ENCODE results near the gene BACE2. TPM values are rescaled to one million over a fixed set of nuclear protein-coding genes. Genes with fewer than 3 reads are reported as not detected.

The BACE2 gene
- total and polyA plus RNA-seq, 4 donors, result 1.7 to 16.7 (median 5.6) TPM

DNA sequence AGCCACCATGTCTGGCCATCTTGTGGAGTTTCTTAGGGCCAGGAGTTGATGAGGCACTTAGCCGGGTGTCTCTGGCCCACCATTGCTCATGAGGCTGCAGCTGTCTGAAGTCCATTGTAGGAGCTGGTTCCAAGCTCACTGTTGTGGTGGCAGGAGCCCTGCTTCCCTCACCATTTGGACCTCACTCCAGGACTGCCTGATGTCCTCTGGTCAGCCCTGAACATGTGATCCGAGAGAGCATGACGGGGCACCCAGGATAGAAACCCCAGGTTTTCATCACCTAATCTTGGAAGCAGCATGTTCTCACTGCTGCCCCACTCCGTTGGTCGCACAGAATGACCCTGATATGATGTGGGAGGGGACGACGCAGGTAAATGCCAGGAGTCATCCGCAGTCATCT is 92.5 kb downstream of the BACE2 start:
- Histone ChIP-seq H3K9ac (ENCODE audit: low read depth in 1 of 2, low read length in 2 of 2) (no peak overlapping the region), H3K9me3 (ENCODE audit: control insufficient read depth in 4 of 4, low read length in 3 of 4) (no peaks in the 10 kb centered on the region), H3K27ac (ENCODE audit: low read depth in 1 of 2, low read length in 2 of 2) (no peak overlapping the region), H3K27me3 (ENCODE audit: control insufficient read depth in 4 of 4, insufficient read depth in 4 of 4, low read length in 3 of 4) (peaks cover 0 to 5% (median 0%) of the 10 kb centered on the region in 4 donors), H3K4me1 (ENCODE audit: control insufficient read depth in 4 of 4, insufficient read depth in 4 of 4, low read length in 3 of 4) (no peaks in the 10 kb centered on the region), H3K36me3 (ENCODE audit: control insufficient read depth in 4 of 4, insufficient read depth in 3 of 4, low read depth in 1 of 4, low read length in 3 of 4) (no peaks in the 10 kb centered on the region), H3K4me3 (ENCODE audit: low read depth in 1 of 3, low read length in 3 of 3) (no peak overlapping the region)
- no peak for TF ChIP-seq NR2F2 (IDR thresholded peaks at IDR 0.05)
- no peak for TF ChIP-seq HNF4G (IDR thresholded peaks at IDR 0.05)
- no peak for TF ChIP-seq JUND (IDR thresholded peaks at IDR 0.05)
- no peak for TF ChIP-seq EGR1 (IDR thresholded peaks at IDR 0.05; ENCODE audit: low read depth in 2 of 2)
- TF ChIP-seq ZBTB33 (IDR thresholded peaks at IDR 0.05), result no peak
- WGBS, result 85% methylated on average over 8 of the region's 8 CpGs
- no peak for DNase-seq (ENCODE audit: low spot score)

- H3K9ac ChIP-seq (ENCODE audit: low read depth in 1 of 2, low read length in 2 of 2), result no peak overlapping the region
- no peaks in the 10 kb centered on the region for H3K27me3 ChIP-seq (ENCODE audit: control insufficient read depth in 4 of 4, insufficient read depth in 4 of 4, low read length in 3 of 4)
- 81% methylated on average over 2 of the region's 2 CpGs for WGBS
- no peak for DNase-seq (ENCODE audit: low spot score)
- H3K9me3 ChIP-seq (ENCODE audit: control insufficient read depth in 4 of 4, low read length in 3 of 4), result no peaks in the 10 kb centered on the region
- H3K4me3 ChIP-seq (ENCODE audit: low read depth in 1 of 3, low read length in 3 of 3), result no peak overlapping the region
- TF ChIP-seq JUND (IDR thresholded peaks at IDR 0.05) (no peak), NR2F2 (IDR thresholded peaks at IDR 0.05) (no peak), RXRA (IDR thresholded peaks at IDR 0.05) (no peak), TAF1 (conservative IDR thresholded peaks at IDR 0.05) (no peak), FOXA1 (IDR thresholded peaks at IDR 0.05) (no peak), HNF4G (IDR thresholded peaks at IDR 0.05) (no peak), YY1 (IDR thresholded peaks at IDR 0.05) (no peak), SP1 (IDR thresholded peaks at IDR 0.05) (no peak), ZBTB33 (IDR thresholded peaks at IDR 0.05) (no peak)
- TF ChIP-seq, protein P1, sequence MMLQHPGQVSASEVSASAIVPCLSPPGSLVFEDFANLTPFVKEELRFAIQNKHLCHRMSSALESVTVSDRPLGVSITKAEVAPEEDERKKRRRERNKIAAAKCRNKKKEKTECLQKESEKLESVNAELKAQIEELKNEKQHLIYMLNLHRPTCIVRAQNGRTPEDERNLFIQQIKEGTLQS (IDR thresholded peaks at IDR 0.05), result no peak
- TF ChIP-seq, protein P2, sequence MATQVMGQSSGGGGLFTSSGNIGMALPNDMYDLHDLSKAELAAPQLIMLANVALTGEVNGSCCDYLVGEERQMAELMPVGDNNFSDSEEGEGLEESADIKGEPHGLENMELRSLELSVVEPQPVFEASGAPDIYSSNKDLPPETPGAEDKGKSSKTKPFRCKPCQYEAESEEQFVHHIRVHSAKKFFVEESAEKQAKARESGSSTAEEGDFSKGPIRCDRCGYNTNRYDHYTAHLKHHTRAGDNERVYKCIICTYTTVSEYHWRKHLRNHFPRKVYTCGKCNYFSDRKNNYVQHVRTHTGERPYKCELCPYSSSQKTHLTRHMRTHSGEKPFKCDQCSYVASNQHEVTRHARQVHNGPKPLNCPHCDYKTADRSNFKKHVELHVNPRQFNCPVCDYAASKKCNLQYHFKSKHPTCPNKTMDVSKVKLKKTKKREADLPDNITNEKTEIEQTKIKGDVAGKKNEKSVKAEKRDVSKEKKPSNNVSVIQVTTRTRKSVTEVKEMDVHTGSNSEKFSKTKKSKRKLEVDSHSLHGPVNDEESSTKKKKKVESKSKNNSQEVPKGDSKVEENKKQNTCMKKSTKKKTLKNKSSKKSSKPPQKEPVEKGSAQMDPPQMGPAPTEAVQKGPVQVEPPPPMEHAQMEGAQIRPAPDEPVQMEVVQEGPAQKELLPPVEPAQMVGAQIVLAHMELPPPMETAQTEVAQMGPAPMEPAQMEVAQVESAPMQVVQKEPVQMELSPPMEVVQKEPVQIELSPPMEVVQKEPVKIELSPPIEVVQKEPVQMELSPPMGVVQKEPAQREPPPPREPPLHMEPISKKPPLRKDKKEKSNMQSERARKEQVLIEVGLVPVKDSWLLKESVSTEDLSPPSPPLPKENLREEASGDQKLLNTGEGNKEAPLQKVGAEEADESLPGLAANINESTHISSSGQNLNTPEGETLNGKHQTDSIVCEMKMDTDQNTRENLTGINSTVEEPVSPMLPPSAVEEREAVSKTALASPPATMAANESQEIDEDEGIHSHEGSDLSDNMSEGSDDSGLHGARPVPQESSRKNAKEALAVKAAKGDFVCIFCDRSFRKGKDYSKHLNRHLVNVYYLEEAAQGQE (IDR thresholded peaks at IDR 0.05), result no peak
- H3K4me1 ChIP-seq (ENCODE audit: control insufficient read depth in 4 of 4, insufficient read depth in 4 of 4, low read length in 3 of 4), result no peaks in the 10 kb centered on the region
- no peak overlapping the region for H3K27ac ChIP-seq (ENCODE audit: low read depth in 1 of 2, low read length in 2 of 2)
- no peaks in the 10 kb centered on the region for H3K36me3 ChIP-seq (ENCODE audit: control insufficient read depth in 4 of 4, insufficient read depth in 3 of 4, low read depth in 1 of 4, low read length in 3 of 4)
Measured at GRCh38 chr21:41267346-41267745, 99.4 kb downstream of the BACE2 start.

Measured in liver (tissue), 9 donors.